Activated T-cell treated with anti-CD3 and anti-CD28 coated beads, Interleukin-2, amount 50 U/mL, for 4 hours (primary cell): ENCODE data around the gene AIFM3. TPM values are rescaled to one million over a fixed set of nuclear protein-coding genes. Genes with fewer than 3 reads are reported as not detected.
"Not testable (repeated sequence)": the region's sequence is repeated elsewhere in the genome, so short reads cannot be mapped to it uniquely, and the experiment has no call there.

Experiments
- ATAC-seq, 2 donors: fragments of 200-7000 bp; cut with Tn5 transposase; one replicate each; pipeline ENCODE4 v1.10.0; 2021
- DNase-seq: peaks from one replicate; pipeline ENCODE4 v3.0.0-alpha.2; 2020
- H3K27me3 Mint-ChIP-seq: one replicate; pipeline ENCODE4 v1.8.0; 2021; ENCODE audit warnings: low read depth, mixed read lengths
- H3K36me3 Mint-ChIP-seq: one replicate; pipeline ENCODE4 v1.8.0; 2022; ENCODE audit warnings: mixed read lengths; ENCODE audit not compliant: insufficient read depth
- H3K4me1 Mint-ChIP-seq: one replicate; pipeline ENCODE4 v1.8.0; 2021; ENCODE audit warnings: low read depth, mixed read lengths
- H3K4me3 Mint-ChIP-seq: one replicate; pipeline ENCODE4 v1.8.0; 2021; ENCODE audit warnings: mild to moderate bottlenecking, moderate library complexity, mixed read lengths
- H3K9me3 Mint-ChIP-seq: one replicate; pipeline ENCODE4 v1.8.0; 2021; ENCODE audit warnings: mixed read lengths
- total RNA-seq, 3 donors: library from RNA; stranded (reverse); gene quantifications; one replicate each; pipeline ENCODE4 v1.2.1, GENCODE V29; 2021

Gene AIFM3
- total RNA-seq, 3 donors from 2014 or later, result 0.30 to 0.78 (median 0.47) TPM

DNA sequence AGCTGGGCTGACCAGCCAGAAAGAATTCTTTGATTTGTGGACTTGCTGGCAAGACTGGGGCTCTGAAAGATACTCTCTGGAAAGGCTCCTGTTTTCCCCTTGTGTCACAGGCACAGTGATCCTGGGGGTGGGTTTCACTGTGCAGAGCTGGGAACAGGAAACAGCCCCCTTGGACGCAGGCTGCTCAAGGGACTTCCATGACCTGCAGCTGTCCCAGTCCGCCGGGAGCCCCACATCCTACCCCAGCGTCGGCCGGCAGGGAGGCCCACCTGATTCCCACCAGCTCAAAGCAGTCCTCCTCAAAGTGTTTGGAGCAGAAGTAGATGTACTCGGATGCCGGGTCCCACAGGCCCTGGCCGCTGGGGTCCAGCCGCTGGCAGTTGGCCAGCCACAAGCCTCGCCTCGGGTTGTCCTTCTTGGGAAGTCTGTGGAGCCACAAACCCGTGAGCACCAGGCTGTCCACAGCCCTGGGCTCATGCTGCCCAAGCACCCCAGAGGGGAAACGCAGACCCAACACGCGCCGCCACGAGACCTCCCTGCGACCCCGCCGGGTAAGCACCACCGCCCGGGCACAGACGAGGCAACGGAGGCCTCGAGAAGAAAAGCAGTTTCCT is 34.0 kb downstream of the AIFM3 start:
- ATAC-seq (no peak), DNase-seq (no peak)
- no peaks in the 10 kb centered on the region for H3K9me3 Mint-ChIP-seq
- peaks cover 27% of the 10 kb centered on the region for H3K4me1 Mint-ChIP-seq
- peaks cover 5% of the 10 kb centered on the region for H3K36me3 Mint-ChIP-seq
- H3K27me3 Mint-ChIP-seq, result no peaks in the 10 kb centered on the region
- H3K4me3 Mint-ChIP-seq, result peak overlapping the region; percentile 92

- Mint-ChIP-seq H3K36me3 (peaks cover 5% of the 10 kb centered on the region), H3K27me3 (no peaks in the 10 kb centered on the region), H3K4me1 (peaks cover 27% of the 10 kb centered on the region), H3K9me3 (no peaks in the 10 kb centered on the region), H3K4me3 (peak within 1 kb of the TSS; percentile 92)
- DNase-seq (peak; percentile 97), ATAC-seq (peak; percentile 92)
Measured at GRCh38 chr22:21001601-21002325, 34.7 kb downstream of the AIFM3 start, which contains the start of gene THAP7. Gene THAP7 (minus strand): TSS chr22:21002118. CDS start chr22:21001911, 207 bp downstream.

- no peaks in the 10 kb centered on the region for H3K9me3 Mint-ChIP-seq
- DNase-seq, result no peak
- ATAC-seq, result no peak
- H3K36me3 Mint-ChIP-seq, result peaks cover 2% of the 10 kb centered on the region
- H3K4me1 Mint-ChIP-seq, result peaks cover 22% of the 10 kb centered on the region
- H3K27me3 Mint-ChIP-seq, result no peaks in the 10 kb centered on the region
- H3K4me3 Mint-ChIP-seq, result peak overlapping the region; percentile 92
Measured at GRCh38 chr22:21003782-21004181, 36.7 kb downstream of the AIFM3 start.

DNA sequence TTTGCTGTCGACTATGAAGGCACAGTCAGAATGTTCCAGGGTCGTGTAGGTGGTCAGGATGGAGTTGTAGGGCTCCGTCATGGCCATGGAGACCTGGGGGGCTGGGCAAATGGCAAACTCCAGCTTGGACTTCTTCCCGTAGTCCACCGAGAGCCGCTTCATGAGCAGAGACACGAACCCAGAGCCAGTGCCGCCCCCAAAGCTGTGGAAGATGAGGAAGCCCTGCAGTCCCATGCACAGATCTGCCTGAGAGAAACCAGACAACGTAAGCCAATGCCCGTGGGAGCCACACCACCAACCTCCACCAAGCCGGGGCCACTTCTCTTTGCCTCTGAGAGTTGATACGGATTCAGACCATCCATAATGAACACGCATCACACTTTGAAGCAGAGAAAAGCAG is 42.2 kb downstream of the AIFM3 start:
- H3K27me3 Mint-ChIP-seq, ATAC-seq, H3K36me3 Mint-ChIP-seq, H3K4me1 Mint-ChIP-seq, H3K4me3 Mint-ChIP-seq, H3K9me3 Mint-ChIP-seq, DNase-seq: not testable (repeated sequence)

GRCh38 chr22:21009638-21010425 is 42.8 kb downstream of the AIFM3 start:
- DNase-seq (no peak), ATAC-seq (no peak)
- Mint-ChIP-seq H3K4me3 (no peak overlapping the region), H3K27me3 (no peaks in the 10 kb centered on the region), H3K9me3 (no peaks in the 10 kb centered on the region), H3K36me3 (no peaks in the 10 kb centered on the region), H3K4me1 (peaks cover 15% of the 10 kb centered on the region)

DNA sequence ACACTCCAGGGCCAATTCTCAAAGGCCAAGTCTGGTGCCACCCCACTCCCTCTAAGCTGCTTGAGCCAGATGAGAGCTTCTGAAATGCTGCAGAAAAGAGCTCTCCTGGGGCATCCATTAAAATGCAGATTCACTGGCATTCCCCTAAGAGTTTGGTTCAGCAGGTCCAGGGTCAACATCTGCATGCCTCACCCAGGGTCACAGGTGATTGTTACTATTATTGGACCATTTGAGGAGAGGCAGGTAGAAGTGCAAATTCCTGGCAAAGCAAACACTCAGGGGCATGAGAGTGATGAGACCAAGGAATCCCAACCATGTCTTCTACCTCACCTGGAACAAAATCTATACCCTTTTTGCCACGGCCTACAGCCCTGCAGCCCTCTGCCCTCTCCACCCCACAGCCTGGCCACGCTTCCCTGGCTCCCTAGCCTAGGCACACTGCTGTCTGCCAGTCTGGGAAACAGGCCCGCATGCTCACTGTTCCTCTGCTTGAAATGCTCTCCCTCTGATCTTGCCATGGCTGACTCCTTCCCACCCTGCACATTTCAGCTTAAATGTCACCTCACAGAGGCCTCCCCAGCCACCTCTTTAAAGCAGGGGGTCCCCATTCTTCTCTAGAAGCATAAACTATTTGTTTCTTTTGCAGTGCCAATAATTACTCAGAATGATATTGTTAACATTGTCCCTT is 43.5 kb downstream of the AIFM3 start:
- Mint-ChIP-seq H3K27me3 (no peaks in the 10 kb centered on the region), H3K9me3 (no peaks in the 10 kb centered on the region), H3K4me3 (no peak overlapping the region), H3K4me1 (peaks cover 22% of the 10 kb centered on the region), H3K36me3 (no peaks in the 10 kb centered on the region)
- ATAC-seq, result no peak
- DNase-seq, result no peak

- Mint-ChIP-seq H3K27me3 (no peaks in the 10 kb centered on the region), H3K4me1 (peaks cover 27% of the 10 kb centered on the region), H3K4me3 (peak overlapping the region; percentile 68), H3K36me3 (no peaks in the 10 kb centered on the region), H3K9me3 (no peaks in the 10 kb centered on the region)
- no peak for ATAC-seq
- no peak for DNase-seq
Measured at GRCh38 chr22:21012446-21013407, 45.7 kb downstream of the AIFM3 start.

DNA sequence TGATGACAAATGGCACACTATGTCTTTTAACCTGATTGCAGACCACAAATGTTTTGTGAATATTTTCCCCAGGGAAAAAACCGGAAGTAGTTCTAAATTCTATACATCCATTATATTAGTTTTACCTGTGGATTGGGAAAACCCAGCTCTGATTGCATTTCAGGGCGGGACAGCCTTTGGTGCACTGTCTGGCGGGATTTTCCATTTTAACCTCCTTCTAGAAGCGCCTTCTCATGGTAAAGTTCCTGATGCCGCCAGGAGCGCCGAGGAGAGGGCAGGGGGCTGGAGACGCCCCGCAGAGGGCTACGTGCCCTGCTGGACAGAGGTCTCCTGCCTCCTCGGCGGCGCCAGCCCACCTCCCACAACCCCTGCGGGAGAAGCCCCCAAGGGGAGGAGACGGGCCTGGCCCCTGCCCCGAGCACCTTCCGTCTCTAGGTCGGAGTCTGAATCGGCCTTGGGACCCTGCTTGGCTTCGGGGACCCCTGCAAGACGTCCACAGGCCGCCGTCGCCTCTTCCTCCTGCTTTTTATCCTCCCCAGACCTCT is 46.7 kb downstream of the AIFM3 start:
- DNase-seq (no peak), ATAC-seq (peak in 1 of 2 donors; percentile 7)
- peaks cover 27% of the 10 kb centered on the region for H3K4me1 Mint-ChIP-seq
- H3K4me3 Mint-ChIP-seq, result peak overlapping the region; percentile 83
- no peaks in the 10 kb centered on the region for H3K36me3 Mint-ChIP-seq
- no peaks in the 10 kb centered on the region for H3K9me3 Mint-ChIP-seq
- H3K27me3 Mint-ChIP-seq, result no peaks in the 10 kb centered on the region

DNA sequence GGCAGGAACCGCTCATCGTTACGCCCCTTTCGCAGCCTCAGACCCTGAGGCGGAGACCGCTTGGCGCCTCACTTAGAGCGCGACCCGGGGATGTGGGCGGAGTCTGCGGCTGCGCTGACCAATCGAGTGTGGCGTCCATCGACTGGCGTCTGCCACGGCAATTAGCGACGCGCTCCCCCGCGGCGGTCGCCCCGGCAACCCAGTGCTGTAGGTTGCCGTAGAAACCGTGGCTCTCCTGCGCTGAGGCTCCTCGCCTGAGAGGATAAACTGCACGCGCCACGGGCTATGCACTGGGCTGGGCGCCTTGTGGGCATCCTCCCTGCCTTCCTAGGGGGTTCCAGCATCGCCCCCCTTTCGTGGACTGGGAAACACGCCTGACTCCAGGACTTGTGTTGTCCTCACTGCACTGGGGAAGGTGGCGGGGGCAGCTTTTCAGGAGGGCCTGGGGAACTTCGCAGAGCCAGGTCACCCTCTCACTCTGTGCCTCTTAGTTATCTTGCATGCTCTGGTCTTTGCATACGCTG is 47.2 kb downstream of the AIFM3 start:
- DNase-seq (peak; percentile 73), ATAC-seq (peak; percentile 97 to 98)
- Mint-ChIP-seq H3K4me1 (peaks cover 27% of the 10 kb centered on the region), H3K4me3 (peak overlapping the region; percentile 83), H3K9me3 (no peaks in the 10 kb centered on the region), H3K27me3 (no peaks in the 10 kb centered on the region), H3K36me3 (no peaks in the 10 kb centered on the region)

GRCh38 chr22:21014726-21015465 is 47.8 kb downstream of the AIFM3 start, which contains the start of gene P2RX6:
Gene P2RX6 (plus strand): TSS chr22:21015165. CDS start chr22:21015175, 10 bp downstream.
- Mint-ChIP-seq H3K9me3 (no peaks in the 10 kb centered on the region), H3K36me3 (no peaks in the 10 kb centered on the region), H3K4me1 (peaks cover 27% of the 10 kb centered on the region), H3K4me3 (peak within 1 kb of the TSS; percentile 83), H3K27me3 (no peaks in the 10 kb centered on the region)
- DNase-seq (no peak), ATAC-seq (no peak)

GRCh38 chr22:21015466-21016006 is 48.5 kb downstream of the AIFM3 start:
- no peak for ATAC-seq
- no peak for DNase-seq
- Mint-ChIP-seq H3K4me3 (no peak overlapping the region), H3K4me1 (peaks cover 27% of the 10 kb centered on the region), H3K27me3 (no peaks in the 10 kb centered on the region), H3K36me3 (no peaks in the 10 kb centered on the region), H3K9me3 (no peaks in the 10 kb centered on the region)
